ENCODE data around the gene INO80.
"Not testable (repeated sequence)": the region's sequence is repeated elsewhere in the genome, so short reads cannot be mapped to it uniquely, and the experiment has no call there.

INO80 gene

DNA sequence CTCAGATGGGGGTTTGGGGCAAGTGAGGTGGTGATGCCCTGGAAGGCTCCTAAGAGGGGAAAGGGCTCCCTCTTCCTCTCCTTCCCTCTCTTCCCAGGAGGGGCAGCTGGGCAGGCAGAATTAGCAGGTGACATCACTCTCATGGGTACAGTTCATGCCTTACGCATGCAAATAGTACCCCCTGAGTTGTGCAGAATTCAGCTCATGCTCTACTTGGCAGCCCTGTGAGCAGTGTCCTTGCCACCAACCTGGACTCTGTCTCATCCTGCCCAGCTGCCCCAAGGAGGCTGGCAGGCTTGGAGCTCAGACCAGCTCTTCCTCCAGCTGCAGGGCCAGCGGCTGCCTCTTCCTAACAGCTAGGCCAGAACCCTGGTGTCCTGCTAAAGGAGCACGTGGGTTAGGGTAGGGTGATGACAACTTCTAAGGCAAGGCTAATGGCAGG lies 159.5 kb downstream of the INO80 start:
- Histone ChIP-seq H3K9me3 (ENCODE audit: control insufficient read depth, insufficient read depth, low read length) (no peaks in the 10 kb centered on the region), H3K9ac (ENCODE audit: low read depth, low read length) (no peak overlapping the region), H3K36me3 (ENCODE audit: control insufficient read depth, insufficient read depth, low read length) (peaks cover 24% of the 10 kb centered on the region), H3K27me3 (ENCODE audit: control insufficient read depth, insufficient read depth, low read length) (no peaks in the 10 kb centered on the region), H3K4me1 (ENCODE audit: control insufficient read depth, insufficient read depth, low read length) (peaks cover 16% of the 10 kb centered on the region), H3K27ac (ENCODE audit: low read depth, low read length) (no peak overlapping the region), H3K4me3 (ENCODE audit: low read depth, low read length) (no peak overlapping the region)

DNA sequence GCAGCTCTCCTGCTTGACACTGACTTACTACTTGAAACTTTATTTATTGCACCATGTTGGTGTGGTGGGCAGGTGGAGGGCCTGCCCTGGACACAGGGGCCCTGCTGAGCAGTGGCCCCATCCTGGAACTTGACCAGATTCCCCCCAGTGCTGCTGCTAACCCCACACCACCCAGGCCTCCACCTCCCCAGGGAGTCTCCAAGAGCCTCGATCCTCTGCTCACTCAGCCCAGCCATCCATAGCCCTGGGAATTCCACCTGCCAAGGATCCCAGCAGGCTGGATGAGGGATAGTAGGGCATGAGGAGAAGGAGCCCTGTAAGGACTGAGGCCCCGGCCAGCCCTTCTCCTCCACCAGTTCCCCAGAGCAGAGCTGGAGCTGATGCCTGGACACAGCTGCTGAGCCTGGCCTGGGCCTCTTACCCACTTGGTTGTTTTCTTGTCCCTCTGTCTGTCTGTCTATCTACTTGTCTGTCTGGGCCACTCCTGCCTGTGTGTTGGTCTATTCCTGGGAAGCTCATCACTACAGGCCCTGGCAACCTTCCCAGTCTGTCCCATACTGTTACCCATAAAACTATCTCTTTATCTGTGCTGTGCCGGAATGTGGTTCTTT lies 160.0 kb downstream of the INO80 start:
- H3K27me3 ChIP-seq (ENCODE audit: control insufficient read depth, insufficient read depth, low read length): no peaks in the 10 kb centered on the region
- H3K36me3 ChIP-seq (ENCODE audit: control insufficient read depth, insufficient read depth, low read length): peaks cover 24% of the 10 kb centered on the region
- H3K27ac ChIP-seq (ENCODE audit: low read depth, low read length): no peak overlapping the region
- no peak overlapping the region for H3K4me3 ChIP-seq (ENCODE audit: low read depth, low read length)
- no peaks in the 10 kb centered on the region for H3K9me3 ChIP-seq (ENCODE audit: control insufficient read depth, insufficient read depth, low read length)
- H3K4me1 ChIP-seq (ENCODE audit: control insufficient read depth, insufficient read depth, low read length): peaks cover 16% of the 10 kb centered on the region
- no peak overlapping the region for H3K9ac ChIP-seq (ENCODE audit: low read depth, low read length)

DNA sequence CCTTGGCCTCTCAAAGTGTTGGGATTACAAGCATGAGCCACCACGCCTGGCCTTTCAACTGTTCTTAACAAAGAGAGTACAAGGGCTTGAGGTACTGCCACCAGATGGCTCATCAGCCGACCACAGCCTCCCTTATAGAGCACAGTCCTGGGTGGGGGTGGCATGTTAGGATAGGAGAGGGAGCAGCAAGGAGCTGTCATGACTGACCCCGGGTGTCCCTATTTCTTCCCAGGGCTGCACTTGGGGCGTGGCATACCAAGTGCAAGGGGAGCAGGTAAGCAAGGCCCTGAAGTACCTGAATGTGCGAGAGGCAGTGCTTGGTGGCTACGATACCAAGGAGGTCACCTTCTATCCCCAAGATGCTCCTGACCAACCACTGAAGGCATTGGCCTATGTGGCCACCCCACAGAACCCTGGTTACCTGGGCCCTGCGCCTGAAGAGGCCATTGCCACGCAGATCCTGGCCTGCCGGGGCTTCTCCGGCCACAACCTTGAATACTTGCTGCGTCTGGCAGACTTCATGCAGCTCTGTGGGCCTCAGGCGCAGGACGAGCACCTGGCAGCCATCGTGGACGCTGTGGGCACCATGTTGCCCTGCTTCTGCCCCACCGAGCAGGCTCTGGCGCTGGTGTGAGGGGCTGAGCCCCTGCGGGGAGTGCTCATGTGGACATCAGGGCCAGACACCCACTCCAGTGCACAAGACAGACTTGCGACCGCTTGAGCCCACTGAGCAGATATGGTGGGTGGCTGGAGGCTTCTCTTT lies 160.8 kb downstream of the INO80 start:
- Histone ChIP-seq H3K36me3 (ENCODE audit: control insufficient read depth, insufficient read depth, low read length) (peaks cover 24% of the 10 kb centered on the region), H3K9ac (ENCODE audit: low read depth, low read length) (no peak overlapping the region), H3K4me3 (ENCODE audit: low read depth, low read length) (no peak overlapping the region), H3K27ac (ENCODE audit: low read depth, low read length) (no peak overlapping the region), H3K27me3 (ENCODE audit: control insufficient read depth, insufficient read depth, low read length) (no peaks in the 10 kb centered on the region), H3K9me3 (ENCODE audit: control insufficient read depth, insufficient read depth, low read length) (no peaks in the 10 kb centered on the region), H3K4me1 (ENCODE audit: control insufficient read depth, insufficient read depth, low read length) (peaks cover 16% of the 10 kb centered on the region)

DNA sequence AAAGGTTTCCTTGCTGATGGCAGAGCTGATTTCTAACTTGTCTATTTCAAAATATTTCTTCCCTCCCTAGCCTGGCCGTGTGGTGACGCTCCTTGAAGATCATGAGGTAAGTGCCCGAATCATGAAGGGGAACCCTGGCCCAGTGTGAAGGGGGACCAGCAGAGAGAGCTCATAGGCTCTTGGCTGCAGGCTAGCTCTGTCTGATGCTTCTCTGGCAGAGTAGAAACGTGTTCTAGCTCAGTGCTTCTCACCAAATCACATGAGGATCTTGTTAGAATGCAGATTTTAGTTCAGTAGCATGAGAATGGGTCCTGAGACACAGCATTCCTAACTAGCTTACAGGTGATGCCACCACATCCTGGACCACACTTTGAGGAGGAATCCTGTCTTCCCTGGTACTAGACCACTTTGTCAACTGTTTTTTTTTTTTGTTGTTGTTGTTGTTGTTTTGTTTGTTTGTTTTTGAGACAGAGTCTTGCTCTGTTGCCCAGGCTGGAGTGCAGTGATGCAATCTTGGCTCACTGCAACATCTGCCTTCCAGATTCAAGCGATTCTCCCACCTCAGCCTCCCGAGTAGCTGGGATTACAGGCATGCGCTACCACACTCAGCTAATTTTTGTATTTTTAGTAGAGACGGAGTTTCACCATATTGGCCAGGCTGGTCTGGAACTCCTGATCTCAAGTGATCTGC lies 161.8 kb downstream of the INO80 start:
- peak overlapping the region; percentile 86 for H3K4me3 ChIP-seq (ENCODE audit: low read depth, low read length)
- not testable (repeated sequence) for H3K9me3 ChIP-seq (ENCODE audit: control insufficient read depth, insufficient read depth, low read length); H3K27ac ChIP-seq (ENCODE audit: low read depth, low read length); H3K27me3 ChIP-seq (ENCODE audit: control insufficient read depth, insufficient read depth, low read length)
- H3K36me3 ChIP-seq (ENCODE audit: control insufficient read depth, insufficient read depth, low read length): peaks cover 24% of the 10 kb centered on the region
- peaks cover 12% of the 10 kb centered on the region for H3K4me1 ChIP-seq (ENCODE audit: control insufficient read depth, insufficient read depth, low read length)
- peak overlapping the region; percentile 85; the same call in 1 of the 2 replicates for H3K9ac ChIP-seq (ENCODE audit: low read depth, low read length)

DNA sequence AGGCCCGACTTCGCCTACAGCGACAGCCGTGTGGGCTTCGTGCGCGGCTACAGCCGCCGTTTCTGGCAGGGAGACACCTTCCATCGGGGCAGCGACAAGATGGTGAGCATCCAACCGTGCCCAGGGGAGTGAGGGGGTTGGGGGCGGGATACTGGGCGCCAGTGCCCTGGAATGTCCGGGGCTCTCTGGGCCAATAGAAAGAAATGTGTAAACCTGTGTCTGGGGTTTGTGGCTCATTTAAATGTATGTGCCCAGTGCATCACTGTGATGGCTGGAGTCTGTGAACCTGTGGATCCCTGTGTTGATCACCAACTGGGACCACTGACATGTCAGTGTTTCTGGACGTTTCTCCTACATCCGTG lies 162.4 kb downstream of the INO80 start:
- H3K4me3 ChIP-seq (ENCODE audit: low read depth, low read length): peak overlapping the region; percentile 86
- no peaks in the 10 kb centered on the region for H3K9me3 ChIP-seq (ENCODE audit: control insufficient read depth, insufficient read depth, low read length)
- H3K9ac ChIP-seq (ENCODE audit: low read depth, low read length): peak overlapping the region; percentile 85
- H3K27ac ChIP-seq (ENCODE audit: low read depth, low read length): peak overlapping the region; percentile 59
- peaks cover 24% of the 10 kb centered on the region for H3K36me3 ChIP-seq (ENCODE audit: control insufficient read depth, insufficient read depth, low read length)
- no peaks in the 10 kb centered on the region for H3K27me3 ChIP-seq (ENCODE audit: control insufficient read depth, insufficient read depth, low read length)
- peaks cover 18% of the 10 kb centered on the region for H3K4me1 ChIP-seq (ENCODE audit: control insufficient read depth, insufficient read depth, low read length)

DNA sequence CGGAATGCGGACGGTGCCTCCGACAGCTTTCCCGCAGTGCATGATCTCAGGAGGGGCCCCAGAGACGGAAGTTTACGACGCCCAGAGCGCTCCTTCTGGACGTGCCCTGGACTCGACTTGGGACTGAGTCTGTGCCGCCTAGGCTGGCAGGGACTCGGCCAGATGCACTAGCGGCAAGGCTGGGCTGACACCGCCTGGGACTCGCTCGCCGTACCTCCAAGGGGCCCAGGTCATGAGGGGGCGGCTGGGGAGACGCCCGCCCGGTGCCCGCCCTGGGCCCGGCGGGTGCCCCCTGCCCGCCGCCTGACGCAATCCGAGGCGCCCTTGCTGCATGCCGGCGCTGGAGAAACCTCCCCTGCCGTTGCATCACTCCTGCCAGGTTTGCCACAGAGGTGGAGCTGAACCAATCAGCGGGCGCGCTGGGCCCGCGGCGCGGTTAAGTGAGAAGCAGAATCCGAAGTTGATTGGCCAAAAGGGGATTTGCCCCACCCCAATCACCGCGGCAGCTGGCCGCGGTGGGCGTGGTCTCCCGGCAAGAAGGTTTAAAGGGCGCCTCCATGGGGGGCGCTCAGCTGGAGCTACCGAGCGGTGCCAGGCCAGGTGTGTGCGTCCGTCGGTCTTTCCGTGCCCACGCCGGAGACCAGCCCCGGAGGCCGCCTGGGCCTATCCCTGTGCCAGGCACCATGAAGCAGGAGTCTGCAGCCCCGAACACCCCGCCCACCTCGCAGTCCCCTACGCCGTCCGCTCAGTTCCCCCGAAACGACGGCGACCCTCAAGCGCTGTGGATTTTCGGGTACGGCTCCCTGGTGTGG lies 163.0 kb downstream of the INO80 start, which contains the start of gene CHAC1:
Gene CHAC1 (plus strand): TSS at position 571 of the 812 bp plus-strand sequence. CDS start 113 bp downstream, at position 684.
- Histone ChIP-seq H3K27me3 (ENCODE audit: control insufficient read depth, insufficient read depth, low read length) (no peaks in the 10 kb centered on the region), H3K4me1 (ENCODE audit: control insufficient read depth, insufficient read depth, low read length) (peaks cover 22% of the 10 kb centered on the region), H3K9me3 (ENCODE audit: control insufficient read depth, insufficient read depth, low read length) (no peaks in the 10 kb centered on the region), H3K9ac (ENCODE audit: low read depth, low read length) (peak within 1 kb of the TSS; percentile 90), H3K36me3 (ENCODE audit: control insufficient read depth, insufficient read depth, low read length) (peaks cover 24% of the 10 kb centered on the region), H3K4me3 (ENCODE audit: low read depth, low read length) (peak within 1 kb of the TSS; percentile 86), H3K27ac (ENCODE audit: low read depth, low read length) (peak within 1 kb of the TSS; percentile 93)

DNA sequence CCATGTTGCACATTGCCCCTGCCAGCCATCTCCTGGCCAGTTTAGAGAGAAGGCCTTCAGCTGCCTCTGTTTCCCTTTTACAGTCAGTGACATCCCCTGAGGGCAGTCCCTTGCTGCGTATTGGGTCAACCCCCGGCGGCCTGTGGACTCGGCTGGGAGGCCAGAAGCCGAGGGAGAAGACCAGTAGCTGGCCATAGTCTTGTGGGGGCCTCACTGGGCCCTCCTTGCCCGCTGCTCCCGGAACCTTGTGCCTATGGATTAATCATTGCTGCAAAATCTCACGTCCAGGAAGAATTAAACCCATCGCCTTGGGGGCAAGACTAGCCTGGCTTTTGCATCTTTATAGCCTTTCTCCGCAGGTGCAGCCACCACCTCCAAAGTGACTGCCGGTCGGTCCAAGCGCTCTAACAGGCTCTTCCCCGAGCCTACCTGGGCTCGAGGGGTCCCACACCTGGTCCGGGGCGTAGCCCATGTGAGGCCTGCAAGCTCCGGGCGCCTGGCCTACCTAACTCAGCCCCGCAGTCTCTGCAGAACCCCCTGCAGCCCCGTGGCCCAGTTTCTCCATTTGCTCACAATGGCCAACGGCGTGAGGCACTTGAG lies 163.7 kb downstream of the INO80 start:
- H3K36me3 ChIP-seq (ENCODE audit: control insufficient read depth, insufficient read depth, low read length): peaks cover 24% of the 10 kb centered on the region
- H3K9me3 ChIP-seq (ENCODE audit: control insufficient read depth, insufficient read depth, low read length): no peaks in the 10 kb centered on the region
- no peaks in the 10 kb centered on the region for H3K27me3 ChIP-seq (ENCODE audit: control insufficient read depth, insufficient read depth, low read length)
- H3K27ac ChIP-seq (ENCODE audit: low read depth, low read length): peak overlapping the region; percentile 93
- peak overlapping the region; percentile 86 for H3K4me3 ChIP-seq (ENCODE audit: low read depth, low read length)
- peak overlapping the region; percentile 90 for H3K9ac ChIP-seq (ENCODE audit: low read depth, low read length)
- peaks cover 22% of the 10 kb centered on the region for H3K4me1 ChIP-seq (ENCODE audit: control insufficient read depth, insufficient read depth, low read length)

DNA sequence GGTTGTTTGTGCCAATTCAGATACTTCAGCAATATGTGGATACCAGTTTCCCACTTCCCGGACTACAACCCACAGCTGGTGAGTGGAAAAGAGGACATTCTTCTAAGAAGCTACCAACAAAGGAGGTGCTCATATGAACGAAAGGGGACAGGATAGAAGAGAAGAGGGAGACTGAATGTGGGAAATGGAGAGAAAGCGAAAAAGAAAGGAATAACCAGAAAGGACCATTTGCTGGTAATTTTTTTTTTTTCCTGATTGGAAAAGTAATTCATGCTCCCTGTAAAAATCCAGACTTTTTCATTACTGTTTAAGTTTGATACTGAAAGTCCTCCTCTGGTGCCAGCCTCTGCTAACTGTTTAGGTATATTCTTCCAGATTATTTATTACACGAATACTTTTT lies 164.3 kb downstream of the INO80 start:
- peaks cover 22% of the 10 kb centered on the region for H3K4me1 ChIP-seq (ENCODE audit: control insufficient read depth, insufficient read depth, low read length)
- H3K9me3 ChIP-seq (ENCODE audit: control insufficient read depth, insufficient read depth, low read length): no peaks in the 10 kb centered on the region
- no peak overlapping the region for H3K27ac ChIP-seq (ENCODE audit: low read depth, low read length)
- no peak overlapping the region for H3K9ac ChIP-seq (ENCODE audit: low read depth, low read length)
- no peak overlapping the region for H3K4me3 ChIP-seq (ENCODE audit: low read depth, low read length)
- H3K27me3 ChIP-seq (ENCODE audit: control insufficient read depth, insufficient read depth, low read length): no peaks in the 10 kb centered on the region
- H3K36me3 ChIP-seq (ENCODE audit: control insufficient read depth, insufficient read depth, low read length): peaks cover 21% of the 10 kb centered on the region

DNA sequence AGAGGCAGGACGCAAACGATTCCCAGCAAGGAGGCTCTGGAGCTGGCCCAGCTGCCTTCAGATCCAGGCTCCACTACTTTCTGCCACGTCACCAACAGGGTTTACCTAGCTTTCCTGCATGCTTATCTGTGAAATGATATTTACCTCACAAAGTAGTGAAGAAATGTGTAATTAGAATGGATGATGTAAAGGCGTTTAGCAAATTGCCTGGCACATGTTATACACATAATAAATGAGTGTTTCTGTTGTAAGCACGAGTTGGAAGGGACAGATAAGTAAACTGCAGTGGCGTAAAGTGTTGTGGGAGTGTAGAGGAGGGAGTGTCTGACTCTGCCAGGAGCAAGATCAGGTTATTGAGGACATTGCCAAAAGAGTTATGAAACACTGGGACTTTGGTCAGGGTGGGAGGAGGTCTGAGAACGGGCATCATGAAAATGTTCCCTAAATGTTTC lies 166.3 kb downstream of the INO80 start:
- Histone ChIP-seq H3K36me3 (ENCODE audit: control insufficient read depth, insufficient read depth, low read length) (0 out of 2 replicates have a peak, but pooled peaks cover under 1% of the 10 kb centered on the region), H3K9me3 (ENCODE audit: control insufficient read depth, insufficient read depth, low read length) (no peaks in the 10 kb centered on the region), H3K27ac (ENCODE audit: low read depth, low read length) (no peak overlapping the region), H3K27me3 (ENCODE audit: control insufficient read depth, insufficient read depth, low read length) (no peaks in the 10 kb centered on the region), H3K4me1 (ENCODE audit: control insufficient read depth, insufficient read depth, low read length) (peaks cover 22% of the 10 kb centered on the region), H3K4me3 (ENCODE audit: low read depth, low read length) (no peak overlapping the region), H3K9ac (ENCODE audit: low read depth, low read length) (no peak overlapping the region)

All from HUES48 (cell line).